ENCODE results near the gene NAA25.
"Not testable (repeated sequence)": the region's sequence is repeated elsewhere in the genome, so short reads cannot be mapped to it uniquely, and the experiment has no call there.

NAA25 gene

DNA sequence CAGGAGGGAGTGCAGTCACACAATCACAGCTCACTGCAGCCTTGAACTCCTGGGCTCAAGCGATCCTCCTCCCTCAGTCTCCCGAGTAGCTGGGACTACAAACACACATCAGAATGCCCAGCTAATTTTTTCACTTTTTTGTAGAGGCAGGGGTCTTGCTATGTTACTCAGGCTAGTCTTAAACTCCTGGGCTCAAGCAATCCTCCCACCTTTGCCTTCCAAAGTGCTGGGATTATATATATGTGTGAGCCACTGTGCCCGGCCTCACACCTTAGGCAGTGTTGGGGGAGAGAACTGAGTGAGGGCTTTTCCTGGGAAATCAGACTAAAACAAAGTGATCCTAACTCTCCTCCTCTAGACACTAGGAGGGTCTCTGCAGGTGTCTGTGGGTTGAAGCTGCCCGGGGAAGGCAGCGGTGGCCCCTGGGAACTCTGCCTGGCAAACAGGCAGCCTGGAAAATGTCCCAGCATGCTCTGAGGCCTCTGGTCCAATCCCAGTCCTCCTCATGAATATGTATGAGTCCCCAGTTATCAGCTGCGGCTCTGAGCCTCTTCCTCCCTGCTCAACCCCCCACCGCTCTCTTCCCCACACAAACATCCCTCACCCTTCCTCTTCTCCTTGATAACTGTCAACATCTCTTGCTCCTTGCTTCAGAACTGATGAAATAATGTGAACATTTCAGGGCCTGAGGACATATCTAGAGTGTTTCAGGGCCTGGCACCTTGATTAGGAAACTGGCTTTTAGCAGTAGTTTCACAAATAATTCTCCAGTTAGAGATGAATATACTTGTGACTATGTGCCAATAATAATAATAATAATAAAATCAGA, 7.9 kb upstream of the NAA25 start:
- DNase-seq: no peak

DNA sequence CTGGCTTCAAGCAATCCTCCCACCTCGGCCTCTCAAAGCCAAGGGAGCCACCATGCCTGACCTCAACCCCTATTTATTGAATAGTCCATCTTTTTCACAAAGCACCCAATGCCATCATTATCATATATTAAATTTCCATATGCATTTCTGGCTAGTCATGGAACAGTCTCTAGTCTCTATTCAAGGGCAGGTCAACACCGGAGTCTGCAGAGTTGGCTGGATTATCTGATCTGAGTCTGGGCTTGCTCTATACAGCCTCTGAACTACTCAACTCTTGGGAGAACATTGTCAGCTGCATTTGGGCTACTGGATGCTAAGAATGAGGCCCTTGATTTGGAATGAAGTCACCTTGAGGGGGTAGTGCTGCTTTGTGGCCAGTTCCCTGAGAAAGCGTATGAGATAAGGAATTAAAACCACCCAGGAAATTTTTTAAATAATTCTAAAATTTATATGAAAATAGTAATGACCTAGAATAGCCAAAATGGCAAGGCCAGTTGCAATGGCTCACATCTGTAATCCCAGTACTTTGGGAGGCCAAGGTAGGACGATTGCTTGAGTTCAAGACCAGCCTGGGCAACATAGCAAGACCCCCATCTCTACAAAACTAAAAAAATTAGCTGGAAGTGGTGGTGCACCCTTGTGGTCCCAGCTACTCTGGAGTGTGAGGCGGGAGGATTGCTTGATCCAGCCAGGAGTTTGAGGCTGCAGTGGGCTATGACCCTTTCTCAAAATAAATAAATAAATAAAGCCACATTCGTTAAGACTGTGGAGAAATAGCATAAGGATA, 6.9 kb upstream of the NAA25 start:
- DNase-seq: no peak

DNA sequence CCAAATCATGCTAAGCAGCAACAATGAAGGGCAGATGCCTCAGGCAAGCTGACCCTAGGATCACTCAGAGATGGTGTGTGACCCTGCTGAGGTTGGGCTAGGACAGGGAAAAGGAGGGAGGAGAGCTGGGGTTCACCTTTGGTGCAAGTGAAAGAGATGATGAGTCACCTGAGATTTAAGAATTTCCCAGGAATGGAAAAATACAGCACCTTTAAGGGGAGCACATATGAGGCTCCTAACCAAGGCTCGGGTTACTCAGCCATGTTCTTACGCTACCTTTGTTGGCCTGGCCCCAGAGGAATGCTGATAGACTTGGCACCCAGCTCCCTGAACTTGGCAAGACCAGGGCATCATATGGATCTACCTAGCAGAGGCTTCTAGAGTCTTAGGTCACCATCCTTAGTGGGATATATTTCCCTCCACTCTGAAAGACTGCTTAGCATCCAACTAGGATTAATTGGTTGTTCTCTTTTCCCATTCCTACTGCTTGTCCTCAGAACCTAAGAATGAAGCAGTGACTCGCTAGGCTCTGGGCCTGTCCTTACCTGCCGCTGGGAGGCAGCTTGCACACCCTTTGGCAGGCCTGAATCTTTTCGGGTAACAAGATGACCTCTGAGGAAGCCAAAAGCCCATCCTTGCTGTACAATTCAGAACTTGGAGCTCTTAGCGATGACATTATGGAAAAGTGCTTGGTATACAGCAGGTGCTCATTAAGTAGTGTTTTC, 4.0 kb upstream of the NAA25 start:
- DNase-seq: no peak

GRCh38 chr12:112111931-112112330, 3.3 kb upstream of the NAA25 start:
- DNase-seq: no peak

GRCh38 chr12:112110787-112111662, 2.4 kb upstream of the NAA25 start:
- not testable (repeated sequence) for DNase-seq

- DNase-seq: peak in 1 of 2 experiments; percentile 17
These were observed 1.0 kb downstream of the NAA25 start for GRCh38 chr12:112107306-112108201.

- DNase-seq: no peak
These were observed 2.7 kb downstream of the NAA25 start for GRCh38 chr12:112105891-112106290.

- no peak for DNase-seq
These were observed 4.7 kb downstream of the NAA25 start for GRCh38 chr12:112103758-112104503.

DNA sequence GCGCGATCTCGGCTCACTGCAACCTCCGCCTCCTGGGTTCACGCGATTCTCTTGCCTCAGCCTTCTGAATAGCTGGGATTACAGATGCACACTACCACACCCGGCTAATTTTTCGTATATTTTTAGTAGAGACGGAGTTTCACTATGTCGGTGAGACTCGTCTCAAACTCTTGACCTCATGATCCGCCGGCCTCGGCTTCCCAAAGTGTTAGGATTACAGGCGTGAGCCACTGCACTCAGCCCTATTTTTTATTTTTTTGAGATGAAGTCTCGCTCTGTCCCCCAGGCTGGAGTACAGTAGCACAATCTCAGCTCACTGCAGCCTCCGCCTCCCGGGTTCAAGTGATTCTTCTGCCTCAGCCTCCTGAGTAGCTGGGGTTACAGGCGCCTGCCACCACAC, 5.8 kb downstream of the NAA25 start:
- DNase-seq: not testable (repeated sequence)

- no peak for DNase-seq
These were observed 6.5 kb downstream of the NAA25 start for GRCh38 chr12:112102127-112102526.

DNA sequence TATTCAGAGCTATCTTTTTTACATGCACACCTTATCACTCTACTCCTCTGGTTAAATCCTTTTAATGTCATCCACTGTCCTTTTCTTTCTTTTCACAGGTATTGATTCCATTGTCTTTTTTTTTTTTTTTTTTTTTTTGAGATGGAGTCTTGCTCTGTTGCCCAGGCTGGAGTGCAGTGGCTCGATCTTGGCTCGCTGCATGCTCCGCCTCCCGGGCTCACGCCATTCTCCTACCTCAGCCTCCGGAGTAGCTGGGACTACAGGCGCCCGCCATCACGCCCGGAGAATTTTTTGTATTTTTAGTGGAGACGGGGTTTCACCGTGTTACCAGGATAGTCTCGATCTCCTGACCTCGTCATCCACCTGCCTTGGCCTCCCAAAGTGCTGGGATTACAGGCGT, 8.1 kb downstream of the NAA25 start:
- not testable (repeated sequence) for DNase-seq

- DNase-seq: no peak
These were observed 10.9 kb downstream of the NAA25 start for GRCh38 chr12:112097641-112098040.

GRCh38 chr12:112096667-112097066, 11.9 kb downstream of the NAA25 start:
- peak; percentile 33 to 73 for DNase-seq

DNA sequence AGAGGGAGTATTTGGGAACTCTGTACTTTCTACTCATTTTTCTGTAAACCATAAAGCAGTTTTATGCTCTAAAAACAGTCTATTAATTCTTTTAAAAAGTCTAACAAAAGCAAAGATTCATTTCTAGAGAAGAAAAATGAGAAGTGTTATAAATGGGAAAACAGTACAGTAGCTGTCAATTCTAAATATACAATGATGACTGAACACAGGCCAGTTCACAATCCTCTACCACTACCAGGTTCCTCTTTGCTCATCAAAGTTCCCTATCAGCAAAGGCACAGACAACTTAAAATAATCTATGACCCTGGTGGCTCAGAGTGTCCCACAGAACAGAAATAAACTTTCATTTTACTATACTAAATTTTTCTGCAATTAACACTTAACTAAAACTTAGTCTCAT, 12.5 kb downstream of the NAA25 start:
- no peak for DNase-seq

GRCh38 chr12:112091563-112091962, 17.0 kb downstream of the NAA25 start:
- no peak for DNase-seq

- no peak for DNase-seq
These were observed 20.7 kb downstream of the NAA25 start for GRCh38 chr12:112087851-112088250.

DNA sequence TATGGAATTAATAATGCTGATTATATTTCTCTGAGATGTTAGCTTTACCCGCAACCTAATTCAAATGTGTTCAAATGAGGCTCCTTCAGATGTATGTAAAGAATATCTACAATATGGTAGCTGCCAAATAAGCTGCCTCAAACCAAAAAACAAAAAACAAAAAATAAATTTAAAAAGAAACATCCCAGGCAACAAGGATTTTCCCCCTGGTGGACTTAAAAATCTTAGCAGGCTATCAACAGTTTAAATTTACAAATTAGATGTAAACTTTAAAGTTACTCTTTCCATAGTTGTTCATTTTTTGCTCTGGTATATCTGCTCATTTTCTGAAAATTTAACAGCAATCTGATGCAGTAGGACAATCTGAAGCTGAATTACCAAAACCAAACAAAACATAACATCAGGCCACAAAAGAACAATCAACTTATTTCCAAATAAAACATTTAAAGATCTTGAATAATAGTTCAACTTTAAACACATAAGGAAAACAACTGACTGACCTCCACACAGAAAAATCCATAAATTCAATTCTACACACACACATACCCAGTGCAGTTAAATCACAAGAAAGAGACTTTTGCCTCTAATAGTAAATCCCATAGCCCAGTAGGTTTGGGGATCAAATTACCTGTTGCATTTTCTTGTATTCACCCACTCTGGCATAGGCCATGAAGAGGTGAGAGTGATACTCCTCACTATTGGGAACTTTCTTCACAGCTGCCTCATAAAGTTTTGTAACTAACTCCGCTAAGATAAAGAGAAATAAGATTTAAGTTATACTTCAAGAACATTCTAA, 21.3 kb downstream of the NAA25 start:
- DNase-seq: no peak

GRCh38 chr12:112066566-112066965, 42.0 kb downstream of the NAA25 start:
- no peak for DNase-seq

DNA sequence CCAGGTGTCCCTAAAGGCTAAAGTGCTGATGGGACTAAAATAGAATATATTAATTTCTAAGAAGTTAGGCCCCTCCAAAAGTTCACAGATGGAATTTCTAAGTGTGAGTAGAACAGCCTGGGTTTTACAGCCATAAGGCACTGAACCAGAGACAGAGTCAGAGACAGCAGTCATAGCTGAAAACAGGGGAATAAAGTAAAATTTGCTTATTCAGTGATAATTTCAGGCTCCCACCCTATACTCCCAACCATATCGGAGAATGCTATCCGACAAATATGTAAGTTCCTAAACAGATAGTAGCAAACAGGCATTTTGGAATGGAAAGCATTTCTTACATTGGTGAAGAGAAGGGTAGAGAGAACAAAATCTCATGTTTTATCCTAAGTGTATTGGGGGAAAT, 45.3 kb downstream of the NAA25 start:
- no peak for DNase-seq

DNA sequence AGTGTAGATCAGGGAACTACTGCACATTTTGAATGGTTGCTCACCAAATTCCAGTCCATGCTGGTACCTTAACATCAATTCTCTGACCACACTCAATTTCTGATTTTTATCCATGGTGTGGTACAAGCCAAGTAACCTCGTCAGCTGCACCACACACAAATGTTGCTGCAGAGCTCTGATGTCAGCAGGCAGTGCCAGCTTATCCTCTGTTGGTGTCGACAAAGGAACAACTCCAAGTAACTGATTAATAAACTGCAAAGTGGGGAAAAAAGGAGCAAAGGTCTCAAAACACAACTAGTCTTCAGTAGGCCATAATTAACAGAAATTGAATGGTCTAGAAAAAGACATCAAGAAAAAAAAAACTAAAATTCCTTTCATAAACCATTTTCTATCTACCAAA, 47.4 kb downstream of the NAA25 start:
- DNase-seq: no peak
